GM12873 (cell line): ENCODE measurements around the gene INTS13.

Experiments
- TF ChIP-seq, protein P1 (sequence below): IDR thresholded peaks from 2 replicates; pipeline ENCODE4 v1.5.1; 2012; ENCODE audit warnings: low read depth, mild to moderate bottlenecking, moderate library complexity, low read length, control low read depth; ENCODE audit not compliant: insufficient read depth; ENCODE audit errors: missing control alignments

The INTS13 gene

DNA sequence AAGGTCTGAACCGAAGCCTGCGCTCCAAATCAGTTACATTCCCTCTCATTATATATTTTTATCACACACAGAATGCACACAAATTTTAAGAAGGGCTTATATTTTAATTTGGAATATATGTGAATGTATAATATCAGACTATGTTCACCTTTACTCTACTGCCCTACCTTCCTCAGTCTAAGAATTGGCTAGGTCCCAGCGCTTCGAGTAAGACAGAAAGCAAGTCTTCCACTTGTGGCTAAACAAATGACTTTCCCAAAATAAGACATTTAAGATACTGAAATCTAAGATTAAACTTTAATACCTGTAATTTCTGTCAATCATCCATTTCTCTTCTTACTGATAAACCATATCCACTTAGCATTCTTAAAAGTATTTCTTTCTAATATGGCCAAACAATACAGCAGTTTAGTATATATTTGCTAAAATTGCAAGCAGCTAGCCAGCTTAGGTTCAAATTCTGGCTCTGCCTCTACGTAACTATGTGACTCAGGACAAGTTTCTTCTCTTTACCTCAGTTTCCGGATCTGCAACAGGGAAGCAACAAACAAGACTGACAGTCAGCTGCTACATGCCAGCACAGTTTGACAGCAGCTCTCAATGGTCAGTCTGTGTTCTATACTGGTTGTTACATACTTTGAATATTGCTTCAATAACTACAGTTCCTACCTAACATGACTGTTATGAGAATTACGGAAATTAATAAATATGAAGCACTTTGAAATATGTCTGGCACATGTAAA lies 2.0 kb downstream of the INTS13 start:
- TF ChIP-seq, protein P1, sequence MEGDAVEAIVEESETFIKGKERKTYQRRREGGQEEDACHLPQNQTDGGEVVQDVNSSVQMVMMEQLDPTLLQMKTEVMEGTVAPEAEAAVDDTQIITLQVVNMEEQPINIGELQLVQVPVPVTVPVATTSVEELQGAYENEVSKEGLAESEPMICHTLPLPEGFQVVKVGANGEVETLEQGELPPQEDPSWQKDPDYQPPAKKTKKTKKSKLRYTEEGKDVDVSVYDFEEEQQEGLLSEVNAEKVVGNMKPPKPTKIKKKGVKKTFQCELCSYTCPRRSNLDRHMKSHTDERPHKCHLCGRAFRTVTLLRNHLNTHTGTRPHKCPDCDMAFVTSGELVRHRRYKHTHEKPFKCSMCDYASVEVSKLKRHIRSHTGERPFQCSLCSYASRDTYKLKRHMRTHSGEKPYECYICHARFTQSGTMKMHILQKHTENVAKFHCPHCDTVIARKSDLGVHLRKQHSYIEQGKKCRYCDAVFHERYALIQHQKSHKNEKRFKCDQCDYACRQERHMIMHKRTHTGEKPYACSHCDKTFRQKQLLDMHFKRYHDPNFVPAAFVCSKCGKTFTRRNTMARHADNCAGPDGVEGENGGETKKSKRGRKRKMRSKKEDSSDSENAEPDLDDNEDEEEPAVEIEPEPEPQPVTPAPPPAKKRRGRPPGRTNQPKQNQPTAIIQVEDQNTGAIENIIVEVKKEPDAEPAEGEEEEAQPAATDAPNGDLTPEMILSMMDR = no peak

DNA sequence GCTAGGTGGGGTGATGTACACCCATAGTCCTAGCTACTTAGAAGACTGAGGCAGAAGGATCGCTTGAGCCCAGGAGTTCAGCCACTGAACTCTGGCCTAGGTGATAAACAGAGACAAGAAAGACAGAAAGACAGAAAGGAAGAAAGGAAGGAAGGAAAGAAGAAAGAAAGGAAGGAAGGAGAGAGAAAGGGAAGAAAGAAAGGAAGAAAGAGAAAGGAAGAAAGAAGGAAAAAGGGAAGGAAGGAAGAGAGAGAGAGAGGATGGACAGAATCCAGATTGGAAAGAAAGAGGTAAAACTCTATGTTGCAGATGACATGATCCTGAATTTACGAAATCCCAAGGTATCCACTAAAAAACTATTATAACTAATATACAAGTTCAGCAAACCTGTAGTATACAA lies 8.2 kb downstream of the INTS13 start:
- TF ChIP-seq, protein P1 = no peak

DNA sequence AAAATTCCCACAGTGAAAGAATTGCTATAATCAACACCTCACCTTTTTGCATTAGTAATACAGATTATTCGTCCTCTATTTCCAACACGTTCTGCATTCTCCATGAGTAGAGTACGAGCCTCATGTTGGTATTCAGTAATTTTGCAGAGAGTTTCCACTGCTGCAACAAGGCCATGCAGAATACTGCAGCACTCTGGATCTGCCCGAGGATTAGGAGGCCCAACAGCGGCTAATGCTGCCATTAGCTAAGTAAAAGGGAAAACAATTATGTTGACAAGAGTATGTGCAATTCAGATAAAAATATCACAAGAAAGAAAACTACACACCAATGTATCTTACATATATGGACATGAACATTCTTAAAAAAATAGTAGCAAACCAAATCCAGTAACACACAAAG lies 9.1 kb downstream of the INTS13 start:
- TF ChIP-seq, protein P1 = no peak

DNA sequence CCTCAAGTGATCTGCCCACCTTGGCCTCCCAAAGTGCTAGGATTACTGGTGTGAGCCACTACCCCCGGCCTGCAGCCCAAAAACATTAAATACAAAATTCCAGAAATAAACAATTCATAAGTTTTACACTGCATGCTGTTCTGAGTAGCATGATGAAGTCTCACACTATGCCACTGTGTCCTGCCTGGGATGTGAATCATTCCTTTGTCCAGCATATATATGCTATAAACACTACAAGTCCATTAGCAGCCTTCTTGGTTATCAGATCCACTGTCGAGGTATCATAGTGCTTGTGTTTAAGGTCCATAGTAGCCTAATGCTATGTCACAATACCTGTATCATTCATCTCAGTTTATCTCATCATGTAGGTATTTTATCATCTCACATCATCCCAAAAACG lies 15.9 kb downstream of the INTS13 start:
- TF ChIP-seq, protein P1 = no peak

DNA sequence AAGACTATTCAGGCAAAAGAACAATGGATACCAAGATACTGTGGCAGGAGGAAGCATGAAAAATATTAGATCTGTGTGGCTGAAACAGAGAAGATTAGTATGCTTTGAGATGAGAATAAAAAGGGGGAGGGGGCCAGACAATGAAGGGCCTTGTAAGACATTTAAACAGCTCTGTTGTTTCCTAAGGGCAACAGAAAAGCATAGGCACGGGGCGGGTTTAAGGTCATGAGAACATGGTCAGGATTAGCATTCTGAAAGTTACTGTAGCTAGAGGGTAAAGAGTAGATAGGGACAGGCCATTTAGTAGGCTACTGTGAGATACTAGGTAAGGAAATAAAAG lies 18.6 kb downstream of the INTS13 start:
- TF ChIP-seq, protein P1 = no peak

DNA sequence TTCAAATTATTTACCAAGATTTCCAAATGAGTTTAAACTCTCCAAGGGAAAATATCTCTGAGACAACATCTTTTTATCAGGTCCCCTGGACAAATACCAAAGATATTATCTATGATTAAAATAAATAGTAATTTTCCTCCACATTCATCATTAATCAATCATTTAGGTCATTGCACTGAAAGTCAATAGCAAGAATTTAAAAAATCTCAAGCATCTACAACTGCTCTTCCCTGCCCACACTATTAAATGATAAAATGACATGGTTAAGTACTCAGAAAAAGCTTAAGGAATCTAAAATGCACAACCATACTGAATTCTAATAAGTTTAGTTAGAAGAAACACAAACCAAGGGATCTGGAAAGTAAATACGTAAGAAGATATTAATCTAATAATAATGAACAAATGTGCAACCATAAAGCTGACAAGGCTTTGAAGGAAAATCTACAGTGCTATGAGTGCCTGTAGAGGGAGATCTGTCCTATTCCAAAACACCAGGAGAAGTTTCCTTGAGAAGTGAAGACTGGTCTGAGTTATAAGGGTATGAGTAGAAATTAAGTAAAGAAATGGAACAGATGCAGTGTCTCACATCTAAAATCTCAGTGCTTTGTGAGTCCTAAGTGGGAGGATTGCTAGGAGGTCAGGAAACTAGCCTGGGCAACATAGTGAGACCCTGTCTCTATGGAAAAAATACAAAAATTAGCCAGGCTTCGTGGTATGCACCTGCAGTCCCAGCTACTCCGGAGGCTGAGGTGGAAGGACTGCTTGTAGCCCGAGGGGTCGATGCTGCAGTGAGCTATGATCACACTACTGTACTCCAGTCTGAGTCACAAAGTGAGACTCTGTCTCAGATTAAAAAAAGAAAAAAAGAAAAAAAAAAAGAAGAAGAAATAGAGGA lies 19.2 kb downstream of the INTS13 start:
- TF ChIP-seq, protein P1 = no peak

DNA sequence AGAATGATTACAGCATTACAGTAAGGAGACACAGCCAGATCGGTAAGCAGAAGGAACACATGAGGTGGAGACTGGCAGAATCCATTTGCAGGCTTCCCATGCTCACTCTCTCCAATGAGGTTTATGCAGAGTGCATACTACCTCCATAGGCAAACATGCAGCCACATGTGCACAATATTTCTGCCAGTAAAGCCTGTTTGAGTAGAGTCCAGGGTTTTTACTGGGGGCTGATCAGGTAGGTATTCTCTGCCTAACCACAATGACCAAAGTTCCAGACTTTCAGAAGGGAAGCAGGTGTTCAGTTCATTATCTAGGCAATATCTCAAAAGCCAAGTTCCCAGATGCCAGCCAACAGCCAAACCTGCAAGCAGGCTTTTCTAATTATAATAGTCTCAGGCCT lies 31.1 kb downstream of the INTS13 start:
- TF ChIP-seq, protein P1 = no peak
